GM19193 (cell line): ENCODE results near the gene NSDHL.

ENCODE experiments used
- POLR2A ChIP-seq: IDR thresholded peaks from 4 replicates; pipeline ENCODE4 v1.6.1; 2011; ENCODE audit not compliant: insufficient read depth, insufficient read length; ENCODE audit errors: extremely low read depth

Gene NSDHL

GRCh38 chrX:152913910-152914309 is 83.0 kb downstream of the NSDHL start:
- no peak for TF ChIP-seq POLR2A

GRCh38 chrX:152915541-152916241 is 84.8 kb downstream of the NSDHL start:
- TF ChIP-seq POLR2A = no peak

GRCh38 chrX:152917656-152918579 is 87.1 kb downstream of the NSDHL start:
- TF ChIP-seq POLR2A = no peak

GRCh38 chrX:152918707-152919106 is 87.8 kb downstream of the NSDHL start:
- TF ChIP-seq POLR2A = no peak
